GM21390 (cell line): ENCODE measurements around the gene DOCK11.
"Not testable (repeated sequence)": the region's sequence is repeated elsewhere in the genome, so short reads cannot be mapped to it uniquely, and the experiment has no call there.

Source experiments
- ATAC-seq: cut with Tn5 transposase; IDR thresholded peaks from one replicate; pipeline ENCODE4 v1.9.1; 2021; ENCODE audit not compliant: unreplicated experiment

DOCK11 gene

DNA sequence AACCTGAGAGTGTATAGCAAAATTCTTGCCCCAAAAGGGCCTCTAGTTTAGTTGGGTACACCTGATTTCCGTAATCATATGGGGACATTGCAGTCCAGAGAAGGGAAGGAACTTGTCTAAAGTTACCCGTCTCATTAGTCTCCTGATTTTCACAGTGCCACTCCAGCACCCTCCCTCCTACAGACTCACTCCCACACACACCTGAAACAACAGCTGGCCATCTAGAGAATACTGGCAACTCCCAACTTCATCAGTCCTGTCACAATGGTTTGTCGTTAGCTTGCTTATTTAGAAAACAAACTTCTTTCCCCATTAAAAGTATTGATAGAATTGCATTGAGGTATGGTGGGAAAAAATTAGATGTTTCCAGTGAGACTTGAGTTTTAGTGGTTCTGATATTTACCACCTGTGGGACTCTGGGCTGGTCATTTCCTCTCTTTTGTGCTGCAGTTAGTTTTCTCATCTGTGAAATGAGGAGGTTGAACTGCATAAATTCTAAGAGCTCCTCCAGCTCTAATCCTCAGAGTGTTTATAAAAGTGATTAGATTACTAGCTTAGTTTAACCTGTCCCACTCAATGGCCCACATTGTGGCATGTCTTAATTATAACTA, 233.5 kb downstream of the DOCK11 start:
- ATAC-seq, result no peak

- no peak for ATAC-seq
Measured at GRCh38 chrX:118730500-118731247, 235.1 kb downstream of the DOCK11 start.

- ATAC-seq, result not testable (repeated sequence)
Measured at GRCh38 chrX:118732551-118732950, 236.9 kb downstream of the DOCK11 start.

DNA sequence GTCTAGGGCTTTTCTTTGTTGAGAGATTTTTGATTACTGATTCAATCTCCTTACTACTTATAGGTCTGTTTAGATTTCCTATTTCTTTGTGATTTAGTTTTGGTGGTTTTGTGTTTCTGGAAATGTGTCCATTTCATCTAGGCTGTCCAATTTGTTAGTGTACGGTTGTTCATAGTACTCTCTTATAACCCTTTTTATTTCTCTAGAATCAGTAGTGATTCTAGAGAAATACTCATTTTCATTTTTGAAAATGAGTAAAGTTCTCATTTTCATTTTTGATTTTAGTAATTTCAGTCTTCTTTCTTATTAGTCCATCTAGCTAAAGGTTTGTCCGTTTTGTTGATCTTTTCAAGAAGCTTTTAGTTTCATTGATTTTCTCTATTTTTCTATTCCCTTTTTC, 239.3 kb downstream of the DOCK11 start:
- ATAC-seq, result peak; percentile 71
